NCI-H526 treated with DMSO at 0.1 percent for 48 hours (cell line): ENCODE results near the gene NPW.
A peak's percentile ranks its signal among the peaks of the same experiment; 100 is the strongest.

Source experiments
- DNase-seq: peaks from one replicate; lab custom pipeline; 2025; lab: John Stamatoyannopoulos, UW

Gene NPW

DNA sequence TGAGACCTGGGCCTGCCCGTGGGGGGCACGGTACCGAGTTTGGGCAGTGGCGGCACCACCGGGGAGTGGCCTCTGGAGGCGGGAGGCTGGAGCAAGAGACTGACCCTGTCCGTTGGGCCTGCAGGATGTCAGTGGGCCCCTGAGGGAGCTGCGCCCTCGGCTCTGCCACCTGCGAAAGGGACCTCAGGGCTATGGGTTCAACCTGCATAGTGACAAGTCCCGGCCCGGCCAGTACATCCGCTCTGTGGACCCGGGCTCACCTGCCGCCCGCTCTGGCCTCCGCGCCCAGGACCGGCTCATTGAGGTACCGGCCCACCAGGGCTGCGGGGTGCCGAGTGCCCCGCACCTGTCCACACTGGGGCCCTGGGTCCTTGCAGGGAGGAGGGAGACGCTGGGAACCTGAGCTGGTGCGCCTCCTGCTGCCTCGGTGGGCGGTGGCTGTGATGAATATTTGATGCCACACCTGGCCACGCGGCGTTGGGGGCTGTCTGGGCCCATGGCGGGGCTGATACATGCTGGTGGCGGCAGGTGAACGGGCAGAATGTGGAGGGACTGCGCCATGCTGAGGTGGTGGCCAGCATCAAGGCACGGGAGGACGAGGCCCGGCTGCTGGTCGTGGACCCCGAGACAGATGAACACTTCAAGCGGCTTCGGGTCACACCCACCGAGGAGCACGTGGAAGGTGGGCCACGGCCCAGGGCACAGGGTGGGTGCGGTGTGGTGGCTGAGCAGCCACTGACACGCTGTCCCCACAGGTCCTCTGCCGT is 16.8 kb downstream of the NPW start:
- no peak for DNase-seq

DNA sequence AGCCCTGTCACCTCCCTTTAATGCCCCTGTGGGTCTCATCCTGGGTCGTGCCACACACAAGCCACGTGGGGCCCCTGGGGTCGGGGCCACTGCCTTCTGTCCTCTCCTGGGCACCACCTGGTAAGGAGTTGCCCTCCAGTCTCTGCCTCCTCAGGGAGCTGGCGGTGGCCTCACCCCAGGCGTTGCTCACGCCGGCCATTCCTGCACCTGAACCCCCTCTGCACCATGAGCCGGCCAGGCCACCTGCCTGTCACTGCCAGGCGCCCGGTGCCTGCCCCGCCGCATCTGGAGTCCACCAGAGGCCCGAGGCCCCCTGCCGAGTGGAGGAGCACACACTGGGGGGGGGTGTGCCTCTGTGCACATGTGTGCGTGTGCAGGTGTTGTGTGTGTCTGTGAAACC is 17.5 kb downstream of the NPW start:
- DNase-seq = no peak

DNA sequence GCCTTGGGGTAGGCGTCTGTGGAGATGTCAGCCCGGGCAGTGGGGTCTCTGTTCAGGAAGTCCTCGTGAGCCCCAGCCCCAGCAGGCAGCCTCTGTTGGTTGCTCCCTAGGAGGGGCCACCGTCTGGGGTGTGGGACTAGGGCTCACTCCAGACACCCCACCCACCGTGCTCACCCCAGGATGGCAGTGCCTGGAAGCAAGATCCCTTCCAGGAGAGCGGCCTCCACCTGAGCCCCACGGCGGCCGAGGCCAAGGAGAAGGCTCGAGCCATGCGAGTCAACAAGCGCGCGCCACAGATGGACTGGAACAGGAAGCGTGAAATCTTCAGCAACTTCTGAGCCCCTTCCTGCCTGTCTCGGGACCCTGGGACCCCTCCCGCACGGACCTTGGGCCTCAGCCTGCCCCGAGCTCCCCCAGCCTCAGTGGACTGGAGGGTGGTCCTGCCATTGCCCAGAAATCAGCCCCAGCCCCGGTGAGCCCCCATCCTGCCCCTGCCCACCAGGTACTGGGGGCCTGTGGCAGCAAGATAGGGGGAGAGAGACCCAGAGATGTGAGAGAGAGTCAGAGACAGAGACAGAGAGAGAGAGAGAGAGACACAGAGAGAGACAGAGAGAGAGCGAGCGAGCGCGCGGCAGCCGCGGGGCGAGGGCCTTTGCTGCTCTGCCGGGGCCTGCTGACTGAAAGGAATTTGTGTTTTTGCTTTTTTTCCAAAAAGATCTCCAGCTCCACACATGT is 18.2 kb downstream of the NPW start:
- DNase-seq = no peak

DNA sequence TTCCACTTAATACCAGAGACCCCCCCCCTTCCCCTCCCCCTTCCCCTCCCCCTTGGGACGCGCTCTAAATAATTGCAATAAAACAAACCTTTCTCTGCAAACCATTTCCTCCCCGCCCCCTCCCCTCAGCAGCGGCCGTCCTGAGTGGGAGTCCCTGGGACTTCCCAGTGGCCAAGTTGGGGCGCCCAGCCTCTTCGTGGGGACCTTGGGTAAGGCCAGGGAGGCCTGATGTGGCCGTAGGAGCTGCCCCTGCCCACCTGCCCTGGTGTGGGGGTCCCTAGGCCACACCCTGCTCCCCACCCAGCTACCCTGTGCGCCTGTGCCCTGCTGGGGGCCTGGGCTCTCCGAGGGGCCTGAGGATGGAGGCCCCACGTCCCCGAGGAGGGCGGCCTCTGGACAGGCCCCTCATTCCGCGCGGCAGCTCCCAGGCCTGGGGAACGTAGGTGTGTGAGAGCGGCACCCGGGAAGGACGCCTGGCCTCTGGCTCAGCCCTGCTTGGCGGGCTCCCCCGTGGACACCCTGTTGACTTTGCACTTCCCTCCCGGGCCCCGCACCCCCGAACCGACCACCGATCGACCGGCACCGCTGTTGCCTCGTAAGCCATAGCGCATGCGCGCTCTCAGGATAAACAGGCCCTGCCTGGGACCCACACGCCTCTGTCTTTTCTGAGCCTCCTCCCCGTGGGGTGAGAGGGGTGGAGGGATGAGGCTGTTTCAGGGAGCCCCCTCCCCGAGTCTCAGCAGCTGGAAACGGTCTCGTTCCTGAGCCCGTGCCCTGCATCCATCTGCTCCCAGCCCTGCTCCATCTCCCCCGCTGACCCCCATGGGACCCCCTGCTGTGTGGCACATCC is 19.0 kb downstream of the NPW start:
- no peak for DNase-seq

DNA sequence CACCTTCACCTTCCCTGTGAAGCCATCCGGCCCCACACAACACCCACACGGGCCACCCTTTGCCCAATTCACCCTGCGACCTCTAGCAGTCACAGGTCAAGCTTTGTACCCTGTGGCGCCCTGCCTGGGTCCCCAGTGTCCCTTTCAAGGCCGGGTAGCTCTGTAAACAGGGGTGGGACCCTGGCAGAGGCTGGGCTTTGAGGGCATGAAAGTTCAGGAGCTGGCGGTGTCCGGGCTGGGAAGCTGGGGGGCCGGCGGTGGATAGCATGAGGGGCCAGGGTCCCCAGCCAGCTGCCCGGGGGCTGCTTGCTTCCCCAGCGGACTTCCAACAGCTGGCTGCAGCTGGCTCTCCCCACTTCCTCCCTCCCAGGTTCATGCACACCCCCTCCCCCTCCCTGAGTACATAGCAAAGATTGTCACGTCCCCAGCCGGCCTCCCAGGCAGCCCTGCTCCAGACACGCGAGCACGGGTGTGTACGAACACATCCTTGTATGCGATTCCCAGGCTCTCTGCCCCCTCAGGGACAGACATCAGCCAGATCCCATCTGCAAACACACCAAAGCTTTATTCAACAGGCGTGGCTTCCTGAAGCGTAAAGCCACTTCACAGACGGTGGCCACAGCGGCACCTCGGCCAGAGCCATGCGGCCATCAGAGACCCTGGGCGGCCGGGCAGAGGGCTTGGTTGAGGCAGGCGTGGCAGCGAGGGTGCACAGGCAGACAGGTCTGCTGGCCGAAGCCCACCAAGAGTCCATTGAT is 19.9 kb downstream of the NPW start:
- no peak for DNase-seq

DNA sequence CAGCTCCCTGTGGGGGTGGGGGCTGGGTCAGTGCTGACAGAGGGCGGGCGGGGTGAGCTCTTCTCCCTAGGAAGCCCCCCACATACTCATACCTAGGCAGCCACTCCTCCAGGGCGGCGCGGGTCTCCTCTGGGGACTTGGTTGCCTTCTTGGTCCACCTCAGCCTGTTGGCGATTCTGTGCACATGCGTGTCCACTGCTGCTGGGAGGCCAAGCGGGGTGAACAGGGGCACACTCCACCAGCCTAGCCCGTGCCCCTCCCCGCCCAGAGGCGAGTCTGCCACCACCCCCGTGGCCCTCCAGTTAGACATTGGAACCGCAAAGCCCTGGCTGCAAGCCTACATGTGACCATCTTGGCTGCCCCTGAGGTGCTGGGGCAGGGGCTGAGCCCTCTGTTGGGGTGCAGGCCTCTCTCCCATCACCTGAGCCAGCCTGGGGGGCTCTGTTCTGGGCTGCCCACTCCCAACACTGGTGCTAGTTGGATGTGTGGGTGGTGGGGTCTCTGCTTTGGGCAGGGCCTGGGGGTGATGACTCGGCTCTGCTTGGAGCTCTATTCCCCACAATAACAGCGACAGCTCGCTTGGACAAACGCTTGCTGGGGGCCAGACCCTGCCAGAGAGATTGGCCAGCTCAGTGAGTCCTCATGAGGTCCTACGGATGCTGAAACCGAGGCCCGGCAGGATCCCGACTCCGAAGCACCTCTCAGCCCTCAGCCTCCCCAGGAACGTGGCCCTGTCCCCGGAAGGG is 20.6 kb downstream of the NPW start:
- no peak for DNase-seq

DNA sequence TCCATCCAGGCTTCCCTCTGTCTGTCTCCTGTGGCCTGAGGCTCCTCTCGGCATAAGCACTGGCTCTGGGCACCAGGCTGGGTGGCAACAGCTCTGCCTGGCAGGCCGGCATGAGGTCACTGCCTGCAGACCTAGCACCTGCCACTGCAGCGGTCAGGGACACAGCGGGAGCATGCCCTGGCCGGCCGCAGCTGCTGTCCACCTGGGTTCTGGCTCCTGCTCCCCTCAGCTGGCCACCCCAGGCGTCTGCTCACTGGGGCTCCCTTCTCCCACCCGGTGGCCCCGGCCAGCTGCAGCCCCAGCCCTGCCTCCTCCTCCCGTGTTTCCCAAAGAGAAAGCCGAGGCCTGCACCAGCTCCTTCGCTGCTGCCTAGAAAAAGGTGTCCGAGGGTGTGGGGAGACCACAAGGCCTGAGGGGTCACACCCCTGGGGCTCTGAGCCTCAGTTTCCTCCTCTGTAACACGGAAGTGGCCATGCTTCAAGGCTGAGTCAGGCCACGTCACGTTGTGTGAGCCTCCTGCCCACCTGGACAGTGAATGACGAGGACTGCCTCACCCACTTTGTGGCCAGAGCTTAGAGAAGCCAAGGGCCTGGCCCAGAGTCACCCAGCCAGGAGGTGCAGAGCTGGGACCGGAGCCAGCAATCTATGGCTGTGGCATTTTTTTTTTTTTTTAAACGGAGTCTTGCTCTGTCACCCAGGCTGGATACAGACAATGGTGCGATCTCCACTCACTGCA is 21.4 kb downstream of the NPW start:
- DNase-seq = no peak

DNA sequence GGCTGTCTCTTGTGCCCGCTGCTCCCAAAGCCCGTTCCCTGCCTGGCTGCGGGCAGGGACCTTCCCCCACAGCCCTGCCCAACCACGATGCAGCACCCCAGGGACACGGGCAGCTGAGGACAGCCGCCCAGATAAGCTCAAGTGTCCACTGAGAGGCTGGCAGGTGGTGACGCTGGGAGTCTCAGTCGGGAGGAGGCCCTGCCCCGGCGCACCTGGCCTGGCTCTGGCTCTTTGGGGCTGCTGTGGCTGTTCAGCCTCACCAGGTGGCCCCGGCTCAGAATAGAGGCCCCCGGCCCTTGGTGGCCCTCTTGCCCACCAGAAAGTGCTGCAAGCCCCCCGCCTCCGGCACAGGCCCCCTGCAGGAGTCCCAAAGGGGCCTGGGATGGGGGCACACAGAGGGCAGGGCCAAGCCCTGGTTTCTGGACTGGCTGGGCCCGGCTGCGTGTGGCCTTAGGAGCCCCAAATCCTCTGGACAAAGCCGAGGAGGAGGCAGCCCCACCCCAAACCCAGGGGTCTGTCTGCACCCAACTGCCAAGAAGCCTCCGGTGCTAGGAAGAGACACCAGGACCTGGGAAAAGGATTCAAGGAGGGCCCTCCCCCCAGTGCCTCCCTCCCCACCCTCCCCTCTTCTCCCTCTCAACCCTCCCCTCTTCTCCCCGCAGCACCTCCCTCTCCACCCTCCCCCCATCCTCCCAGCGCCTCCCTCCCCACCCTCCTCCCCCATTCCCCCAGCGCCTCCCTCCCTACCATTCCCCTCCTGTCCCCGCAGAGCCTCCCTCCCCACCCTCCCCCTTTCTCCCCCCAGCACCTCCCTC is 22.8 kb downstream of the NPW start:
- no peak for DNase-seq

DNA sequence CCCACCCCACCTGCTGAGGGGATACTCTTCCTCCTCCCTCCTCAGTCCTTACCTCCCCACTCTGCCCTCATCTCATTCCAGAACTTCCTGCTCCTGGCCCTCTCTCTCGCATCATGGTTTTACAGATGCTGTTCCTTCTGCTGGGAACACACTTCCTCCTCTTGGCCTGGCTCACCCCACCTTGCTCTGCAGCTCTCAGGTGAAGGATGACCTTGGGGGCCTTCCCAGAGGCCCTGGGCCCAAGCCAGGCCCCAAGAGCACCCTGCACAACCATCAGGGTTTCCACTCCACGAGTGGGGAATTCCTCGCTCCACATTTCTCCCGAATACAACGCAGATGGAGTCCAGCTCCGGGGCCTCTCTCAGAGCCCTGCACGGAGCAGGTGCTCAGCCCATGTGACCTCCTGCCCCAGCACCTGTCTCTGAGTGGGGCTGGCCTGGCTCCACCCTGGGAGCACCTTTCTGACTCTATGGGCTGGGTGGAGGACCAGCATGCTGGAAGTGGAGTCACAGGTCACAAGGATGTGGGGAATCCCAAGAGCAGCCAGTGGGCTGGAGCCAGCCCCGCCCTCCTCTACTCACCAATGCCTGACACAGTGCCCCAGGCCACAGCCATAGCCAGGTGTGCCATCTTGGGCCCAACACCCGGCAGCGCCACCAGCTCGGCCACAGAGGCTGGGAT is 23.5 kb downstream of the NPW start:
- no peak for DNase-seq

DNA sequence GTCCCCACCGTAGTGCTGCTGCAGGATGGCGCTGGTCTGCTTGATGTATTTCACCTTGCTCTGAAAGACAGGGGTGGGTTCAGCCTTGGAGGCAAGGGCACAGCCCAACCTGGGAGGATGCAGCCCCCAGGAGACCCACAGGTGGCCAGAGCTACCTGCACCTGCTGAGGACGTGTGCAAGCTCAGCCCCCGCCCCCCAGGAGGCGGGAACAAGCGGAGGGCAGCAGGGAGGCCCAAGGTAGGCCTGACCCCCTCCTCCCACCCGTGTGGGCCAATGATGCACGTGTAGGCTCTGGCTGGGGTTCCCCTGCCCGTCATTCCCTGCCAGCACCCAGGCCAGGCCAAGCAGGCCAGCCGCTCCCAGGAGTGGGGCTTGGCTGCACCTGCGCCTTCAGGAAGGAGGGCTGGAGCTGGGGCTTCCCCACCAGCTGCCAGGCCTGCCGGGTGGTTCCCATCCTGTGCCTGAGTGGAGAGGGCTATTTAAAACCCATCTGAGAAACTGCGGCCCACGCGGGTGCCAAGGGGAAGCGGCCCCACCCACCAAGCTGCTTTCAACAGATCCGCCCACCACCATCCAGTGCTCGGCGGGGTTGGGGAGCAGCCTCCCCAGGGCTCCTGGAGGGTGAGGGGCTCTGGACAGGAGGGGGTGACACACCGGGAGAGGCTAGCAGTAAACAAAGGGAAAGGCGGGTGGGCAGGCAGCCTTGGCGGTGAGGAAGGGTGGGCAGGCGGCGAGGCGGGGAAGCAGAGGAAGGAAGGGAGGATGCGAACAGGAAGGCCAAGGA is 24.3 kb downstream of the NPW start:
- no peak for DNase-seq

DNA sequence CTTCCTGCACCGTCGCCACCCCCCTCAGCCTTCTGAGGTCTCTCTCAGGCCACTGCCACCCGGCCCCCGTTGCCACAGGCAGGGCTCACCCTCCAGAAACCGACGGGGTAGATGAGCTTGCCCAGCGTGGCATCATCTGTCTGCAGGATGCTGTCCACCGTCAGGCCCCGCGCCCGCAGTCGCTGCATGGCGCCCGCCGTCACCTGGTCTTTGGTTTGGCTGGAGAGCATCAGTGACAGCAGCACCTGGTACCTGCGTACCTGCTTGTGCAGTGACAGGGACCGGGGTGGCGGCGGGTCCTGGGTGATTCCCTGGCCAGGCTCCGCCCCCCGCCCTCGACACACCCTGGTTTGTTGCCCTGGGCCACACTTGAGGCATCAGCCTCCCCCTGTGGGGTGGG is 25.0 kb downstream of the NPW start:
- DNase-seq = no peak

DNA sequence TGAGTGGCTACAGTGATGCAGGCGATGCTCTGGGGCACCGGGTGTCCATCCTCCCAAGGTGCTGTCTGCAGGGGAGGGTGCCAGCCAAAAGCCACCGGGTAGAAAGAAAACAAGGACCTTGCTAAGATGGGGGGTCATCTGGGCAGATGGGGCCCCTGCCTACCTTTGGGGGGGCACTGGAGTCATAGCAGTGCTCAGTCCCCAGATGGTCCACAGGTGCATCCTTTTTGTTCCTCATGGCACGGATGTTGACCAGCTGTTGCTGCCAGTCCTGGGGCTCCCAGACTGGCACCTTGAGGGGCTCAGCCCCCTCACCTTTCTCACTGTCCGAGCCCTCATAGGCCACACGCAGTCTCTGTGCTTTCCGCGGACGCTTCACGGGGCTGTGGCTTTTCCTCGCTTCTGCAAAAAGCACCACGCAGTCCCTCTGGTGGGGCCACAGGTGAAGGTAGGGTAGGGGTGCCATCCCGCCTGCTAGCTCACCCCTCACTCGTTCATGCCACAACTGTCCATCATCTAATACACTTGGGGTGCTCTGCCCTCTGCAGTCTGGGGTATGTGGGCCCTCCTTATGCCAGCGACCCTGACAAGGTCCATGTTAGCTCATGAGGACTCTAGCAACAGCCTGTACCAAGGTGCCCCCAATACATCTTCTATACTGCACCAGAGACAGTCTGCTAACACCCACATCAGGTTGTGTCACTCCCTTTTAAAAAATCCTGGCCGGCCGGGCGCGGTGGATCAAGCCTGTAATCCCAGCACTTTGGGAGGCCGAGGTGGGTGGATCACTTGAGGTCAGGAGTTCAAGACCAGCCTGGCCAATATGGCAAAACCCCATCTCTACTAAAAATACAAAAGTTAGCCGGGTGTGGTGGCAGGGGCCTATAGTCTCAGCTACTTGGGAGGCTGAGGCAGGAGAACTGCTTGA is 26.6 kb downstream of the NPW start:
- no peak for DNase-seq

DNA sequence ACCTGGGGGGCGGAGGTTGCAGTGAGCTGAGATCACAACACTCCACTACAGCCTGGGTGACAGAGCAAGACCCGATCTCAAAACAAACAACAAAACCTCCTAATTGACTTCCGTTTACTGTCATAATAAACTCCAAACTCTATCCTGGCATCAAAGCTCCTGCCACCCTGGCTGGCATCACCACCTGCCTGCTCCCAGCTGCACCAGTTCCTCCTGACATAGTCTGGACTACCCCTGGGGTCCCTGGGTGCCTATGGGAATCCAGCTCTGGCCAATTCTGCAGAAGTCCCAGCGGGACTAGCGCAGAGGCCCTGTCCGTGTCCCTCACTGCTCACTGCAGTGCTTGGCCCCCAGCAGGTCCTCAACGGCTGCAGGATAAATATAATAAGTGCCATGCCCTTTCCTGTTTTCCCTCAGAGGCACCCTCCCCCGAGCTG is 27.3 kb downstream of the NPW start:
- no peak for DNase-seq

DNA sequence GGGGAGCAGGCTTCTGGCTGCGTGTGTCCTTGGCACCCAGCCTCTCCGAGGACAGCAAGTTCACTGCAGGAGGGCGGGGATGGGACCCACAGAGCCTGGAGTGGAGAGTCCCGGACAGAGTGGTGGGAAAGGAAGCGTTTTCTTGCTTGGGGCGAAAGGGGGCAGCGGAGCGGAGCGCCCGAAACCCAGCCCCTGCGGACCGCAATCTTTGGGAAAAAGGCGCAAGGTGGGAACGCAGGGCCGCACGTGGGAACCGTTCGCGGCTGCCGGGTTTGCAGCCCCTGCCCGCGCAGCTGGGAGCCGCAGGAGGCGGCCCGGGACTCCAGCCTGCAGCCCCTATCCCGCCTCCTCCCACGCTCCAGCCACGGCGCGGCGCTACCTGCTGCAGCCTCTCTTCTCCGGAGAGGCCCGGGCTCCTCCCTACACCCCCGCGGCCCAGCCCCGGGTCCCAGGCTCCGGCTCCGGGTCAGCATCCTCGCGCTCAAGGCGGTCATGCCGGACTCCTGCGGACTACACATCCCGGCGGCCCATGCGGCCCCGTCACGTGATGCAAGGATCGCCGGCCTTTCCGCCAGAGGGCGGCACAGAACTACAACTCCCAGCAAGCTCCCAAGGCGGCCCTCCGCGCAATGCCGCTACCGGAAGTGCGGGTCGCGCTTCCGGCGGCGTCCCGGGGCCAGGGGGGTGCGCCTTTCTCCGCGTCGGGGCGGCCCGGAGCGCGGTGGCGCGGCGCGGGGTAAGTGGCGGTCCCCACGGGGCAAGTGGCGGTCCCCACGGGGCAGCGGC is 27.9 kb downstream of the NPW start, which contains the start of the genes NTHL1 and TSC2:
Gene NTHL1, minus strand, starts transcription at position 505 of the 786 bp plus-strand sequence. Its CDS starts 11 bp downstream, at position 494.
Gene TSC2, plus strand, starts transcription at position 656 of the 786 bp plus-strand sequence. CDS start 631 bp downstream, outside the sequence.
- DNase-seq = peak; percentile 64

DNA sequence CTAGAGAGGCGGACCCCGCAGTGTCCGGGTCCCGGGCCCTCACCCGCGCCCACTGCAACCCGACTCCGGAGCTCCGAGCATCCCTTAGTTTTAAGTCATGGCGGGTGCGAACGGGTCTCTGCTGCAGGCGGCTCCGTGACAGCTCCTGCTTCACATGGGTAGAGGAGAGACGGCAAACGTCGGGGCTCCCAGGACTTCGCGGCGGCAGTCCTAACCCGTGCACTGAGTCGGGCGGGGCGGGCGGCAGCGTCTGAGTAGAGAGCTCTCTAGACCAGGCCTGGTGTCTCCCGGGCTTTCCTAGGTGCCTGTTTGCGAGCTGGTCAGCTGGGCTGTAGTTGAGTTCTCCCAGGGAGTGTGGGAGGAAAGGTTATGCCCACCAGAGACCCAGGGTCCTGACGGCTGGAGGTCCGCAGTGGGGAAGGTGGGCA is 28.5 kb downstream of the NPW start:
- no peak for DNase-seq

DNA sequence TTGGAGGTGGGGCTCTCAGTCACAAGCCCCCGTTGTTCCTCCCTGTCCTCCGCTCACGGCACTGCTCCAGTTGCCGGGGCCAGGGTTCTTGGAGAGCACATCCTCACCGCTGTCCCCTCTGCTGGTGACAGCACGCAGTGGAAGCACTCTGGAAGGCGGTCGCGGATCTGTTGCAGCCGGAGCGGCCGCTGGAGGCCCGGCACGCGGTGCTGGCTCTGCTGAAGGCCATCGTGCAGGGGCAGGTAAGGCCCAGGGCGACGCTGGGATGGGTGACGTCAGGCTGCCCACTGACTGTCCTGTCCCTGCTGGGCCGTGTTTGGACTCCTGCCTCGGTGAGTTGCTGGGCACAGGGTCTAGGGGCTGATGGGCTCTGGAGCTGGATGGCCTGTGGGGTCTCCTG is 33.6 kb downstream of the NPW start:
- no peak for DNase-seq
